Effector CD4-positive, alpha-beta T cell (primary cell): ENCODE results near the gene POLR3A.
"Not testable (repeated sequence)": the region's sequence is repeated elsewhere in the genome, so short reads cannot be mapped to it uniquely, and the experiment has no call there.

ENCODE experiments used
- DNase-seq: peaks from one replicate; pipeline ENCODE4 v3.0.0-alpha.2; 2020
- total RNA-seq: gene quantifications from one replicate; lab custom pipeline; 2026; lab: John Stamatoyannopoulos, UW

The POLR3A gene
- 44.1 reads per million, percentile 65 among the genes with 10 or more reads in this experiment for total RNA-seq

DNA sequence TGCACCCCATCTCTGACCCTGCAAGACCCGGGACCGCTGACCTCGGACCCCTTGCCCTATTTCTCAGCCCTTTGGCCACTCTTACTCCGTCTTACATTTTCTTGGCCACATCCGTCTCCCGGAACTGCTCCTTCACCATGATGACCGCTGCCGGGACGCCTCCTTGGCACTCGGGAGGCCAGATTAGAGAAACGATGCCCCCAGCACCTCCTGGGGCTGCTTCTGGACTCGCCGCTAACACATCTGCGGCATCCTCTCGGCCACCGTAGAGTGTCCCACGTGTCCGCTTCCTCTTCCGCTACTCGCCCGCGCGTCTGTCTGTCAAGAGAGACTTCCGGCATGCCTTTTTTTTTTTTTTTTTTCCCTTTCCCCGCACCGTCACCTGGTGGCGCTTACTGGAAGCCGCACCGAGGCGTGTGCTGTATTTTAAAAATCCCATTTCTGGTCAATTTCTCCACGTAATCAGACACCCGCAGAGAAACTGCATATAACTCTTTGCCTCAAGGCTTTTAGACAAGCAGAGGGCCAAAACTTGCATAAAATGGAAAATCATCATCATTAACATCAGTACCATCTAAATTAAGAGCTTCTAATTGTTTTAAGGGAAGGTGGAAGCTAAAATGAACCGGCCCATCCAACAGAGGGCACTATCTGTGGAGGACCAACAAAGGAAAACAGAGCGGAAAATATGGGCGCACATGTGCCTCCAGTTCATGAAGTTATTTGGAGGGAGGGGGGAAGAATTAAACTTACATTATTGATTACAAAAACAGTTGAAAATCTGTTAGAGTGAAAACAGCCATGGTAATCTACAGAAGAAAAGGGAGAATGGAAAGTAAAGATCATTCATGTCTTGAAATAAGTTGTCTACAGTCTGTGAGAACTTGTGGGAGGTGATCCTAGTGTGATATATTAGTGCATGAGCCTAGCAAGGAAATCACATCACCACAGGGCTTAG is at the start of gene POLR3A:
POLR3A (minus strand) TSS at position 247 of the 958 bp plus-strand sequence; CDS start at position 139, 108 bp downstream.
- DNase-seq, result peak; percentile 91

DNA sequence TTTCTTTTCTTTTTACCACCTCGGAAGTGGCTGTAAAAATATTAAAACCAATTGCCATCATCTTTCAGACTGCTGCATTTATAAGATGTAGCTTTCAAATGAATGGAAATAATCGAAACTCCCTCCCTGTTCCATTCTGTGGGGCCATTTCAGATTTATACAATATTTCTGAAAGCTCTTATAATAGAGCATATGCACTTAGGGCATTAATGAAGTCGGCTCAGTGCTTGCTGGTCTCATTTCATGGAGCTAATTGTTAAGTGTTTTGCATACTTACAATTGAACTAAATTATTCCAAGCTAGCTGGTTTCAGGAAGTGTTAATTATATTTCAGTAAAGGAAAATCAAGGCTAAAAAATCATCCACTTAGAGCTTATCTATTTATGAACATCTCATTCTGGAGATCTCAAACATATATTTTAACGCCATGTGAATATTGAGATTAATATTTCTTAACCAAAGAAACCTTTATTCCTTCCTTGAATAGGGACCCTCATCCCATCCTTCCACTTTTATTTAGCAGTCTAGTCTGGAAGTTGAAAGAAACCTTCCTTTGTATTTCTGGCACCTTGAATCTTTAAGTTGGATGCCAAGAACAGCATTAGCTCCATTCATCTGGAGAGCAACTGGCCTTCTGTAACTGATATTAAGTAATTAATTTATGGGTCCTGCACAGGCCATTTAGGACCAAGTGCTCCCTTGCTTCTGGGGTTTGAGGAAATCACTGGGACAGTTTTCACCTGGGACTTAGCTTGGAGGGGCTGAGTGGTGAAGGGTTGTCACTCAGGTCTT is 49.4 kb upstream of the POLR3A start:
- DNase-seq, result no peak

DNA sequence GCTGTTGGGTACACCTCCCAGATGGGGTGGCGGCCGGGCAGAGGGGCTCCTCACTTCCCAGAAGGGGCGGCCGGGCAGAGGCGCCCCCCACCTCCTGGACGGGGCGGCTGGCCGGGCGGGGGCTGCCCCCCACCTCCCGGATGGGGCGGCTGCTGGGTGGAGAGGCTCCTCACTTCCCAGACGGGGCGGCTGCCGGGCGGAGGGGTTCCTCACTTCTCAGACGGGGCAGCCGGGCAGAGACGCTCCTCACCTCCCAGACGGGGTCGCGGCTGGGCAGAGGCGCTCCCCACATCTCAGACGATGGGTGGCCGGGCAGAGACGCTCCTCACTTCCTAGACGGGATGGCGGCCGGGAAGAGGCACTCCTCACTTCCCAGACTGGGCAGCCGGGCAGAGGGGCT is 46.5 kb upstream of the POLR3A start:
- DNase-seq, result not testable (repeated sequence)

DNA sequence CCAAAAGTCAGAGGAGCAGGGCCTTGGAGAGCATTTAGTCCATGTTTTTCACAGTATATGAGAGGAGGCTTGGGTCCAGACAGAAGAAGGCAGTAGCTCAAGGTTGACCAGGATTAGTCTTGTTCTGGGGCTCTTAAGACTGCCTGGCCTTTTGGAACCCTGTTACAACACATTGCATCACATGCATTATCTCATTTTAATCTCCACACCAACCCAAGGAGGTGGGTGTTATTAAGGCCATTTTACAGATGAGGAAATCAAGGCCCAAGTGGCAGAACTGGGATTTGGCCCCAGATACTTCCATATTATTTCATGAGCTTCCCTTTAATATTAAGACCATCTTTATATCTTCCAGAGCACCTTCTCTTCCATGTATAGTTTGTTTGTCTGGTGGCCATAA is 43.2 kb upstream of the POLR3A start:
- no peak for DNase-seq

DNA sequence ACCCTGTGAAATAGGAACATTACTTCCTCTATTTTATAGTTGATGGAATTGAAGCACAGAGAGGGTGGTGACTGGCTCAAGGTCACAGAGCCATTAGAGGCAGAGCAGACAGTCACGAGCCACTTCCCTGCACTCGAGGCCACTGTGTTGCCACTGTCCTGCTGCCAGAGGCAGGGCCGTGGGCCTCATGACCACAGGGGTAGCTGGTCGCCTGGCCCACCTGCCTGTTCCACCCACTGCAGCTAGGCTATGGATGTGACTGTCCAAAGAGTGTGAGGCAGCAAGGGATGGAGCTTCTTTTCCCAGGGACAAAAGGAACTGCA is 42.5 kb upstream of the POLR3A start:
- no peak for DNase-seq

DNA sequence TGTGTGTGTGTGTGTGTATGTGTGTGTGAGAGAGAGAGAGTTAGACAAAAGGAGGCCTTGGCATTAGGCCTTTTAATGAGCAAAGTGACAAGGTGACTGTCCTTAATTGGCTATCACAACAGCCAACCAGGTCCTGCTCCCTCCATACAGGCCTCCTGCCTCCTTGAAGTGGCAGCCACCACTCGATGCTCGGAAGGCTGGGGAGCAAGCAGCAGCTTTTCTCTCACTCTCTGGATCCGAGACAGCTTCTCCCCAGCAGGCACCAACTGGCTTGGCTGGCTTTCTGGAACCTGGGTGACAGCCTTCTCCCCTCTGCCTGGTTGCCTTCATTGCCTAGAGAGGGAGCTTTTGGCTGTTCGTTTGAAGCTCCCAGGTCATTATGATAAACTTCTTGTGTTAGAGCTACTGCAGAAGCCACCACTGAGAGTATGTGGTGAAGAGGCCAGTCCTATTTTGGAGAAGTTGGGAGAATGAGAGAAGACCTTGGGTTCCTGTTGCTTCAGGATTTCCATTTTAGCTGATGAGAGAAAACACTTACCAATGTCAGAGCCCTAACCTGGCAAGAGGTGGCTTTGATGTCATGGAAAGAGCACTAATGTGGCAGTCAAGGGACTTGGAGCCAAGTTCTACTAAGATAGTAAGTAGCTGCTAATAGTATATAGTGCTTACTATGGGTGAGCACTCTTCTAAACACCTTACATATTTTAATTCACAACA is 42.0 kb upstream of the POLR3A start:
- DNase-seq, result no peak

DNA sequence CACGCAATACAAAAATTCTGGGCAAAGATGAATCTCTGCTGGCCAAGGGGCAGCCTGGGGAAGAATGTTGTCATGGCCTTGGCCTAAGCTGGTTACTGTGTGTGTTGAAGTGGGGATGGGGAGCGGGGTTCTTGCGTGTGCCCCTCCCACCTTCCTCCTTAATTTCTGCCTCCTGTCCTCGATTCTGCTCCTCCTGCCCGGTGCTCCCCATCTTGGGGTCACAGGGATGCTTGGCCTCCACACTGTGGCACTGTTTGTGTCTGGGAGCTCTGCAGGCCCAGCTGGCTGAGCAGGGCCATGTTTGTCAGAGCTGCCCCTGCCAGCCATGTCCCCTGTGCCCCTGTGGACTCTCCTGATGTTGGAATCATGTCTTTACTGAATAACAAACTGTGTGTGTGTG is 41.4 kb upstream of the POLR3A start:
- no peak for DNase-seq

DNA sequence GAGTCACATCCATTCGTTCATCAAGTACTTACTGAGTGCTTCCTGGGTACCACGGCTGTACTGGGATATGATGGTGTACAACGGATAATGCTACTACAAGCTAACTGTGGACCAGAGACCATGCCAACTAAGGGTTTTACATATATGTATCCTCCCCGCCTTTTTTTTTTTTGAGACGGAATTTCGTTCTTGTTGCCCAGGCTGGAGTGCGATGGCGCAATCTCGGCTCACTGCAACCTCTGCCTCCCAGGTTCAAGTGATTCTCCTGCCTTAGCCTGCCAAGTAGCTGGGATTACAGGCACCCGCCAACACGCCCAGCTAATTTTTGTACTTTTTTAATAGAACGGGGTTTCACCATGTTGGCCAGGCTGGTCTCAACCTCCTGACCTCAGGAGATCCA is 40.7 kb upstream of the POLR3A start:
- DNase-seq, result not testable (repeated sequence)

DNA sequence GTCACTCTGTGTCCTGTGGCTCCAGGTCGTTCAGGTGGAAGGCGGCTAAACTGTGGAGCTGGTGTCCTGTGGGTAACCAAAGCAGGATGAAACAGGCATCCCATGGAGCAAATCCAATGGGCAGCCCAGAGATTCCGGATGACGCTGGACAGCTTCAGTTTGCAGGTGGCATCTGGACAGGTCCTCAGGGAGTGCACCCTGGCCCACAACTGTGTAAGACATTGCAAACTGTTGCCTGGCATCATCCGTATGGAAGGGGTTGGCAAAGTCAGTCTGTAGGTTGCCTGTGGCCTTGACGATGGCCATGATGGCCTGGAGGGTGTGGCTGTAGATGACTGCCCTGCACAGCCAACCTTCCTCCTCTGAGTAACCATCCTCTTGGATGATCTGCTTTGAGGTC is 39.8 kb upstream of the POLR3A start:
- no peak for DNase-seq

DNA sequence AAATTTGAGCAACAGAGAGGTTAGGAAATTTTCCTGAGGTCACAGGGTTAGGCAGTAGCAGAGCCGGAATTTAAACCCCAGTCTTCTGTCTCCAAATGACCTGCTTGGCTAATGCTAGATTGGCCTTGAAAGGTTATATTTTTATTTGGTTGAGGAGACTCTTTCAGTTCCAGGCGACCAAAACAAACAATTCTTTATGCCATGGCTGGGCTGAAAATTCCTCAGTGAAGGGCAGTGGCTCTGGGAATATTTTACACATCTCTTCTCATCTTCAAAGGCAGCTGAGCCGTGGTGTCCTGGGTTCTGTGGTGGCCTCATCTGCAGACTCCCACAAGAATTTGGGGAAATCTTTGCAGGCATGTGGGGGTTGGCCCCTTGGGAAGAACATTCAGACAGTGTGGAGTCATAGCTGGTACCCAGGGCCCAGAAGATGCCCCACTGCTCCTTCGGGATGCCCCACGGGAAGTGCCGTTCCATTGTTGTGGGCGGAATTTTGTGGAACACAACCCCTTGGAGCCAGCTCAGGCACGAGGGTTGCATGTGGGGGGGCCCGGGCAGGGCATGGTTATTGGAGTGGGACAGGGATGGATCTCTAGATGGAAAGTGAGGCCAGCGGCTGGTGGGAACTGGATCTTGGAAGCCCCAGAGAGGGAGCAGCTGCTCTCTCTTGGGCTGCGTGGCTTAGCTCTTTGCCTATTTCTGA is 37.6 kb upstream of the POLR3A start:
- DNase-seq, result no peak

DNA sequence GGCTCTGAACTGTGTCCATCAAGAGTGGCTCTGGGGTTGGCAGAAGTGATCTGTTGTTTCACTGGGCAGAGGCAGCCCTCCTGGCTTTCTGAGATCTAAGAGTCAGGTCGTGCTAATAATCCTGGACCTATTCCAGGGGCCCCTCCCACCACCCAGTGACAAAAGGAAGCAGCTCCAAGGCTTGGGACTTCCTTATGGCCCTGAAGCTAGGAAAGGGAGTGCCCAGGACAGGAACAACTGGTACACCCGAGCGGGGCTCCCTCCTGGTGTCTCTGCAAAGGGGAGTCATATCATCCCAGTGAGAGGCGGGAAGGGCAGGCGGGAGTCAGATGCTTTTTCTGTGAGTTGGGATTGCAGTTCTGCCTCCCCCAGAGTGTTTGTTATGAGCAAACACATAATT is 36.7 kb upstream of the POLR3A start:
- DNase-seq, result no peak

DNA sequence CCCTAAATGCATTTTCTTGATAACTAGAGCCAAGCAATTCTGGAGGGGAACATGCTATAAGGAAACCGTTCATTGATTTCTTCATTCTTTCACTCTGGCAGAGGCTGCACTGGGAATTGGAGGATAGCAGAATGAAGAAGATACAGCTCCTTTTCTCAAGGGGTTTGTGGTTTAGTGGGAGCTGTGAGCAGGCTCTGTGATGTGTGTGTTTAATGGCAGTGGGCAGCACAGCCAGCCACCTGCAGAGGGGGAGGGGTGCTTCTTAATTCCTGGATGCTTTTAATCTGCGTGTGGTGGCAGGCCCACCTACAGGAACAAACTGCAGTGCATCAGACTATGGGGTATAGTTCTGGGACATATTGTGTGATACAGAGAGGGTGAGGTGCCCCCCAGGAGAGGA is 36.3 kb upstream of the POLR3A start:
- no peak for DNase-seq

DNA sequence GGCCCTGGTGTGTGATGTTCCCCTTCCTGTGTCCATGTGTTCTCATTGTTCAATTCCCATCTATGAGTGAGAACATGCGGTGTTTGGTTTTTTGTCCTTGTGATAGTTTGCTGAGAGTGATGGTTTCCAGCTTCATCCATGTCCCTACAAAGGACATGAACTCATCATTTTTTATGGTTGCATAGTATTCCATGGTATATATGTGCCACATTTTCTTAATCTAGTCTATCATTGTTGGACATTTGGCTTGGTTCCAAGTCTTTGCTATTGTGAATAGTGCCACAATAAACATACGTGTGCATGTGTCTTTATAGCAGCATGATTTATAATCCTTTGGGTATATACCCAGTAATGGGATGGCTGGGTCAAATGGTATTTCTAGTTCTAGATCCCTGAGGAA is 35.6 kb upstream of the POLR3A start:
- not testable (repeated sequence) for DNase-seq

DNA sequence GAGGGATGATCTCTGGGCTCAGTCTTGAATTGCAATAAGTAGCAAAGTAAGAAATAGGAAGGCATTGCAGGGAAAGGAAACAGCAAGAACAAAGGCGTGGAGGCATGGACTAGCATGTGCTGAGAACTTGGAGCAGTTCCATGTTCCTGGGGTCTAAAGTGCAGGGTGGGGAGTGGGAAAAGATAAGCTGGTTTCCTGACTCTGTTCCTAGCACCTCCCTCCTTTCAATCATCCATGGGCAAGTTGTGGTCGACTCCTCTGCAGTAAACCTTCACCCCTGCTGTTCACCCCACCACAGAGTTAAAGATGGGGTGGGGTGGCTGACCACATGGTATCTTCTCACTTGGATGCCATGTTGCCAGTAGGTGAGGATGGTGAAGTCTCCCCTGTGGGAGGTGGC is 33.9 kb upstream of the POLR3A start:
- no peak for DNase-seq

DNA sequence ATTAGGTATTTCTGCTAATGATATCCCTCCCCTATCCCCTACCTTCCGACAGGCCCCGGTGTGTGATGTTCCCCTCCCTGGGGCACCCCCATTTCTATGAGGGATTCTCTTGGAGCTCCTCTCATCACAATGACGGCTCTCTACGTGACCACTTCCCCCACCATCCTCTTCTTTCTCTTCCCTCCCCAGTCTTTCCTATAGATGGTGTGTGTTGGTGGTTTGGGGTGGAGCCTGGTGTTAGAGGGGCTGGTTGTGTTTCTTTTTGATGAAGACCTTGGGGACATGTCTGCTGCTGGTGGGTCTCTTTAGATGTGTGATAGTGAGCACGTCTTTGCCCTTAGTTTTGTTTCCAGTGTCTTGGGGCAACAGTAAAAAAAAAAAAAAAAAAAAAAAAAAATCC is 33.0 kb upstream of the POLR3A start:
- DNase-seq, result no peak

DNA sequence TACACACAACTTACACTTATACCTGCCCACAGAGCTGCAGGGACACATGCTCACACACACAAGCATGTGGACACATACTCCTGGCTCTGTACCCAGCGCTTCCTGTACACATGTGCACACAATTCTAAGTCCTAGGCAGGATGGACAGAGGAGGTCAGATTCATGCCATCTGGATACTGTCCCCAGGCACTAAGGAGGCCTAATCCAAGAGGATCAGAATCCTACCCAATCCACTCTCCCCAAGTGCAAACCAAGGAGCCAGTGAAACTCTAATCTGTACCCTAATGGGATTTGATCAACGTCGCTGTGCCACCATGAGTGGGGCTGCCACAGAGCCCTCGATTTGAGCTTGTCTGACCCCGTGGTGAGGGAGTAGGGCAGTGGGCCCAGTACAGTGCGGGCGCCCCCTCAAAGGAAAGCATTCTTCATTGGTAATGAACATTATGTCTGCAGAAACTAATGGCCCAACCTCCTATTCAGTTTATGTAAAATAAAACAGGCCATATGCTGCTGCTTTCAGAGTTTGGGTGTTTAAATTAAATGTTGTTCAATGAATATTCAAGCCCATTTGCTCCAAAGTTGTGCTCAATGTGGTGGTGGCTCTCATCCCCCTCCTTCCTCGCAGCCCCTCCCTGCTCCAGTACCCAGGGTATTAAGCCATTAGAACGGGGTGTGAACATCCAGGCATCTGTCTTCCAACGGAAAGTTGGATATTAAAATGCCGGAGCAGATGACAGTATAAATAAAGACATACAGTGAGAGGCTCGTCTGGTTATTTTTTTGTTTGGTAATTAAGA is 30.8 kb upstream of the POLR3A start:
- DNase-seq, result no peak

DNA sequence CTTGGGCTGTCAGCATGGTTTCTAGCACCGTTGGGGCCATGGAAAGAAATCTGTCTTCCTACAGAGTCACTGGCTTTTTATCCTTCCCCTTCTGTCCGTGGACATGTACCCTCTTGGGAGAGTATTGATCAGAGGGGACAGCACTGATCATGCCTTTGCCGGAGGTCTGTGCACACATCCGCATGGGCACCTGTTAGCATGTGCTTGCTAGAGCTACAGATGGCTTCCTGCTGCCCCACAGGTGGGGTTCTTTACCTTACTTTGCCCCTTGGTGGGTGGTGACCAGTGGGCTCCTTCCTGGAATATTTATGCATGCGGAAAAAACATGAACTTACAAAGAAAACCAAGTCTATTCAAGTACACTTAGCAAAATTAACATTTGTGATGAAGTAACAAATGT is 29.2 kb upstream of the POLR3A start:
- no peak for DNase-seq

DNA sequence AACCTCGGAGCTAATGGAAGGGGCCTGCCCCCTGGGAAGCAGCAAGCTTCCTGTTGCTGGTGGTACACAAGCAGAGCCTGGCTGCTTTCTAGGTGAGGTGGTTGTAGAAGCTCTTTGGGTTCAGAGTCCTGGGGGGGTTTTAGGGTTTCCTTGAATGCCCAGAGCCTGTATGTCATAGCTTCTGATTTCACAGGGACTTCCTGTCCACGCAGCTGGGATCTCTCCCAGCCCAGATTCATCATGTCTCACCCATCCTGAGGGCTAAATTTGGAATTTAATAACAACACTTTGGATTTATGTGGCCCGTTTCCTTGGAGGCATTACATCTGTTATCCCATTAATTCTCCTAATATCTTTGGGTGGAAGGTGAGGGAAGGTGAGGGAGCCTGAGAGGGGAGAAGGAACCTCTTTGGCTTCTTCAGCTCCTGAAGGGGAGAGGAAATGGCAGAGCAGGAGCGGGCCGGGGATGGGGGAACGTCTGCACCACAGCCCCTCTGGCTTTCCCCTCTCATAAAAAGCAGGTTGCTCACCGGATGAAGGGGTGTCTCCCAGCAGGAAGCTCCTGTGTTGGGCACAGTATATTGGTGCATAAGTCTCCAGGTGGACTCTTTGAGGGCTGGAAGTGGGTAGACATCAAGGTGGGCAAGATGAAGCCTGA is 24.0 kb upstream of the POLR3A start:
- no peak for DNase-seq

DNA sequence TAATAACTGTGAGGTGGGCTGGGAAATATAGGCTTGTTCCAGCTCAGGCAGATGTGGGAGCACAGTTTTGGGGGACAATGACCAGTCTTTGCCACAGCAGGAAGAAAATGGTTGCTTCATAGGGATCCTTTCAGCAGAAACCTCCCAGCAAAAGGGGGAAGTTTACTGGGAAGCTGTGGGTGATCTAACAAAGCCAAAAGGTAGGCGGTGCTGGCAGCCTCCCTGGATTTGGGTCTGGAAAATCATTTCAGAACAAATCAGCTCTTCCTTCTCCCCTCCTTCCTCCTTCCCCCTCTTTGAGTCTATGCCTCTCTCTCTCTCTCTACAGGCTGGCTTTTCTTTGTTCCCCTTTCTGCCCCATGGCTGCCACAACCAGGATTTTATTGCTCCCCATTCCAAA is 20.5 kb upstream of the POLR3A start:
- no peak for DNase-seq

DNA sequence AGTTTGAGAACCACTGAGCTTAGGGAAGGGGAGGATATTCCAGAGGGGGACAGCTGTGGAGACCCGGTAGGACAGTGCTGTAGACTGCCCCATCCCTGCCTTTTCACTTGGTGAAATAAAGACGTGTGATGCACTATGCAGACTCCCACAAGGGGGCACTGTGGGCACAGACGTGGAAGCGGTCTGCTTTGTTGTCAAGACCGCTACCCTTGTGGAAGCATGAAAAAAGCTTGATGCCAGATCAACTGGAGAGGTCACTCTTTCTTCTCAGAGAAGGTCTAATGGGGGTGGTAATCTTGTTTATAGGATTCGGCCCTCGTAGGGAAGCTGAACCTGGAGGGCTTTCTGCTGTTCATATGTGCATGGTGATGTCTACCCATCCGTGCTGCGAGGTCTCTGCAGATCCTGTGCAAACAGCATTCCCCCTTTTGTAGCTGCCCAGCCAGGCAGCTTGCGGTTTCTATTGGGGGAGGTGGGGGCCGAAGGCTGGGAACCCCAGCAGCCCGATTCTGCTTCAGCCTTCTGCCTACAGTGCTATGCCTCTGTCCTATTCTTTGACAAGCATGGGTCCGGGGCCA is 18.1 kb upstream of the POLR3A start:
- DNase-seq, result peak; percentile 79
